GM12878 (cell line): ENCODE results near the gene DTX4. TPM values are rescaled to one million over a fixed set of nuclear protein-coding genes. Genes with fewer than 3 reads are reported as not detected.

Experiments
- ATAC-seq: fragments of 200-7000 bp; cut with Tn5 transposase; 3 replicates; pipeline ENCODE4 v1.9.1; 2020; ENCODE audit warnings: mild to moderate bottlenecking, moderate library complexity
- BruUV-seq: library from RNA; stranded (reverse); fragments of 400-500 nt; replicated peaks from 2 replicates; lab custom pipeline; 2021; lab: Mats Ljungman, UMichigan
- CTCF ChIA-PET: fragments of 300-600 bp; sonication (Branson Sonifier 250); formaldehyde crosslinking; extraction: SDS; loops from one replicate; lab custom pipeline; 2021; ENCODE audit warnings: inconsistent platforms; lab: Yijun Ruan, JAX
- POLR2A ChIA-PET: fragments of 350-600 bp; formaldehyde crosslinking; extraction: SDS; loops from one replicate; lab custom pipeline; 2021; ENCODE audit warnings: inconsistent platforms; lab: Charles Lee
- RAD21 ChIA-PET: fragments of 300-600 bp; sonication (Branson Sonifier 250); formaldehyde crosslinking; loops from one replicate; lab custom pipeline; 2023; ENCODE audit warnings: antibody characterized with exemption; ENCODE audit not compliant: unreplicated experiment; lab: Charles Lee
- SMC1A ChIA-PET: fragments of 300-600 bp; sonication (Branson Sonifier 250); formaldehyde crosslinking; loops from one replicate; lab custom pipeline; 2023; ENCODE audit not compliant: unreplicated experiment, uncharacterized antibody; lab: Charles Lee
- DNase-seq: peaks from one replicate; pipeline ENCODE4 v3.0.0-alpha.2; 2011; ENCODE audit warnings: low read depth, low spot score
- FAIRE-seq: peaks from 3 replicates; lab custom pipeline; 2011; peaks lifted over from hg19 to GRCh38; lab: Jason Lieb, UNC
- H2AFZ ChIP-seq: 2 replicates; pipeline ENCODE4 v1.6.0; 2011; ENCODE audit warnings: low read depth, low read length, control low read depth; ENCODE audit not compliant: control insufficient read depth
- H3K27ac ChIP-seq: 2 replicates; pipeline ENCODE4 v1.5.1; 2011; ENCODE audit warnings: control low read depth; ENCODE audit not compliant: control insufficient read depth, insufficient read depth
- H3K27me3 ChIP-seq, 2 experiments: replicated peaks in 1 of 2; 2 replicates each; pipeline versions ENCODE4 v1.6.0 to v1.6.1; 2011; ENCODE audit warnings: low read length in 1 of 2; ENCODE audit not compliant: control insufficient read depth in 2 of 2, insufficient read depth in 2 of 2
- H3K36me3 ChIP-seq, 2 experiments: 2 replicates each; pipeline ENCODE4 v1.5.1; 2011; ENCODE audit warnings: low read length in 1 of 2; ENCODE audit not compliant: control insufficient read depth in 2 of 2, insufficient read depth in 2 of 2
- H3K4me1 ChIP-seq: 2 replicates; pipeline ENCODE4 v1.6.1; 2011; ENCODE audit warnings: mild to moderate bottlenecking, low read length, moderate library complexity, mixed read lengths; ENCODE audit not compliant: control insufficient read depth, insufficient read depth
- H3K4me2 ChIP-seq: 2 replicates; pipeline ENCODE4 v1.6.0; 2011; ENCODE audit warnings: control low read depth; ENCODE audit not compliant: control insufficient read depth, insufficient read depth
- H3K4me3 ChIP-seq: fragments of 200-600 bp; sonication (generic); 2 replicates; pipeline ENCODE4 v1.5.1; 2016
- H3K79me2 ChIP-seq: 2 replicates; pipeline ENCODE4 v1.6.0; 2011; ENCODE audit warnings: low read length; ENCODE audit not compliant: control insufficient read depth, insufficient read depth
- H3K9ac ChIP-seq: 2 replicates; pipeline ENCODE4 v1.8.0; 2011; ENCODE audit warnings: low read length, control low read depth, mixed read lengths; ENCODE audit not compliant: control insufficient read depth, insufficient read depth
- H3K9me3 ChIP-seq: replicated peaks from 3 replicates; pipeline ENCODE4 v1.5.1; 2011; ENCODE audit warnings: mild to moderate bottlenecking, low read length; ENCODE audit not compliant: control insufficient read depth, insufficient read depth
- H4K20me1 ChIP-seq: 2 replicates; pipeline ENCODE4 v1.6.0; 2011; ENCODE audit not compliant: control insufficient read depth, insufficient read depth
- ASH2L ChIP-seq: fragments of 300-600, 200-600 bp; sonication (generic); IDR thresholded peaks from 2 replicates; pipeline ENCODE4 v1.6.1; 2017; ENCODE audit warnings: low read depth, mild to moderate bottlenecking, borderline replicate concordance
- BMI1 ChIP-seq: fragments of 450-650 bp; IDR thresholded peaks from 2 replicates; pipeline ENCODE4 v1.6.1; 2016; ENCODE audit warnings: mild to moderate bottlenecking, moderate library complexity, borderline replicate concordance
- CTCF ChIP-seq, 3 experiments: IDR thresholded peaks in 2 of 3; conservative IDR thresholded peaks in 1 of 3; 2 replicates each; pipeline ENCODE4 v1.5.1; 2011; ENCODE audit warnings: low read depth in 3 of 3, low read length in 3 of 3, mild to moderate bottlenecking in 3 of 3, control low read depth in 2 of 3, moderate library complexity in 2 of 3, inconsistent platforms in 1 of 3, mixed read lengths in 1 of 3; ENCODE audit not compliant: control insufficient read depth in 2 of 3, insufficient read depth in 1 of 3; ENCODE audit errors: extremely low read depth in 1 of 3
- RAD51 ChIP-seq: fragments of 450-650 bp; IDR thresholded peaks from 2 replicates; pipeline ENCODE4 v1.6.1; 2016; ENCODE audit warnings: moderate library complexity, mild to moderate bottlenecking, inconsistent platforms
- ZNF384 ChIP-seq: IDR thresholded peaks from 2 replicates; pipeline ENCODE4 v1.6.1; 2012; ENCODE audit warnings: low read depth, mild to moderate bottlenecking, low read length, improper control_type of control experiment, borderline replicate concordance
- WGBS: methylation state at CpG from one replicate; pipeline ENCODE4 v1.1.6; 2016; ENCODE audit warnings: low lambda C conversion rate; ENCODE audit not compliant: insufficient replicate concordance, insufficient coverage; ENCODE audit errors: missing lambda C conversion rate; 5-methylcytosine and 5-hydroxymethylcytosine counted together
- in situ Hi-C: fragments of 300-500 bp; cut with MboI; formaldehyde crosslinking; loops from 9 replicates; pipeline ENCODE4 v1.14.3; 2018; ENCODE audit warnings: mixed read lengths
- intact Hi-C: fragments of 100-400 bp; cut with micrococcal nuclease; formaldehyde crosslinking; loops from one replicate; pipeline ENCODE4 v1.14.2; 2022; ENCODE audit not compliant: unreplicated experiment
- polyA plus RNA-seq, 11 experiments: library from polyadenylated mRNA; depleted of rRNA in 4 of 11; unstranded in 6 of 11; stranded (reverse) in 5 of 11; fragments of >200 nt; fragmentation: Nextera tagmentation in 4 of 11; fragmentation: Illumina TruSeq in 1 of 11; extraction: Ambion mirVana in 4 of 11; extraction: Trizol in 1 of 11; gene quantifications; 1 replicate in 1 of 11; 2 replicates in 10 of 11; pipeline versions ENCODE4 v1.2.1 to v1.2.3, GENCODE V29; 2011 to 2016; ENCODE audit warnings: inconsistent platforms in 2 of 11, missing spikeins in 2 of 11, low read depth in 1 of 11
- total RNA-seq, 4 experiments: library from RNA; depleted of rRNA in 3 of 4; stranded (reverse); fragments of >200 nt in 3 of 4; fragmentation: Illumina TruSeq in 1 of 4; extraction: Trizol in 1 of 4; gene quantifications; 2 replicates each; pipeline versions ENCODE4 v1.2.1 to v1.2.3, GENCODE V29; 2013 to 2021
- TF ChIP-seq, protein P1 (sequence below): fragments of 450-650 bp; IDR thresholded peaks from 2 replicates; pipeline ENCODE4 v1.6.1; 2017; ENCODE audit warnings: mild to moderate bottlenecking
- TF ChIP-seq, protein P2 (sequence below): fragments of 450-650 bp; formaldehyde crosslinking; IDR thresholded peaks from 2 replicates; pipeline ENCODE4 v1.4.0; 2020; ENCODE audit warnings: mild to moderate bottlenecking, moderate library complexity

The DTX4 gene
- total and polyA plus RNA-seq, 10 of the 15 experiments (the other 5 are each of a cell fraction or from before 2014, with no cell fraction given), result 3.8 to 25.8 (median 10.5) TPM

GRCh38 chr11:59207988-59208451 lies 36.1 kb downstream of the DTX4 start (continued):
- TF ChIP-seq, protein P1, sequence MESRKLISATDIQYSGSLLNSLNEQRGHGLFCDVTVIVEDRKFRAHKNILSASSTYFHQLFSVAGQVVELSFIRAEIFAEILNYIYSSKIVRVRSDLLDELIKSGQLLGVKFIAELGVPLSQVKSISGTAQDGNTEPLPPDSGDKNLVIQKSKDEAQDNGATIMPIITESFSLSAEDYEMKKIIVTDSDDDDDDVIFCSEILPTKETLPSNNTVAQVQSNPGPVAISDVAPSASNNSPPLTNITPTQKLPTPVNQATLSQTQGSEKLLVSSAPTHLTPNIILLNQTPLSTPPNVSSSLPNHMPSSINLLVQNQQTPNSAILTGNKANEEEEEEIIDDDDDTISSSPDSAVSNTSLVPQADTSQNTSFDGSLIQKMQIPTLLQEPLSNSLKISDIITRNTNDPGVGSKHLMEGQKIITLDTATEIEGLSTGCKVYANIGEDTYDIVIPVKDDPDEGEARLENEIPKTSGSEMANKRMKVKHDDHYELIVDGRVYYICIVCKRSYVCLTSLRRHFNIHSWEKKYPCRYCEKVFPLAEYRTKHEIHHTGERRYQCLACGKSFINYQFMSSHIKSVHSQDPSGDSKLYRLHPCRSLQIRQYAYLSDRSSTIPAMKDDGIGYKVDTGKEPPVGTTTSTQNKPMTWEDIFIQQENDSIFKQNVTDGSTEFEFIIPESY, result no peak
- TF ChIP-seq, protein P2, sequence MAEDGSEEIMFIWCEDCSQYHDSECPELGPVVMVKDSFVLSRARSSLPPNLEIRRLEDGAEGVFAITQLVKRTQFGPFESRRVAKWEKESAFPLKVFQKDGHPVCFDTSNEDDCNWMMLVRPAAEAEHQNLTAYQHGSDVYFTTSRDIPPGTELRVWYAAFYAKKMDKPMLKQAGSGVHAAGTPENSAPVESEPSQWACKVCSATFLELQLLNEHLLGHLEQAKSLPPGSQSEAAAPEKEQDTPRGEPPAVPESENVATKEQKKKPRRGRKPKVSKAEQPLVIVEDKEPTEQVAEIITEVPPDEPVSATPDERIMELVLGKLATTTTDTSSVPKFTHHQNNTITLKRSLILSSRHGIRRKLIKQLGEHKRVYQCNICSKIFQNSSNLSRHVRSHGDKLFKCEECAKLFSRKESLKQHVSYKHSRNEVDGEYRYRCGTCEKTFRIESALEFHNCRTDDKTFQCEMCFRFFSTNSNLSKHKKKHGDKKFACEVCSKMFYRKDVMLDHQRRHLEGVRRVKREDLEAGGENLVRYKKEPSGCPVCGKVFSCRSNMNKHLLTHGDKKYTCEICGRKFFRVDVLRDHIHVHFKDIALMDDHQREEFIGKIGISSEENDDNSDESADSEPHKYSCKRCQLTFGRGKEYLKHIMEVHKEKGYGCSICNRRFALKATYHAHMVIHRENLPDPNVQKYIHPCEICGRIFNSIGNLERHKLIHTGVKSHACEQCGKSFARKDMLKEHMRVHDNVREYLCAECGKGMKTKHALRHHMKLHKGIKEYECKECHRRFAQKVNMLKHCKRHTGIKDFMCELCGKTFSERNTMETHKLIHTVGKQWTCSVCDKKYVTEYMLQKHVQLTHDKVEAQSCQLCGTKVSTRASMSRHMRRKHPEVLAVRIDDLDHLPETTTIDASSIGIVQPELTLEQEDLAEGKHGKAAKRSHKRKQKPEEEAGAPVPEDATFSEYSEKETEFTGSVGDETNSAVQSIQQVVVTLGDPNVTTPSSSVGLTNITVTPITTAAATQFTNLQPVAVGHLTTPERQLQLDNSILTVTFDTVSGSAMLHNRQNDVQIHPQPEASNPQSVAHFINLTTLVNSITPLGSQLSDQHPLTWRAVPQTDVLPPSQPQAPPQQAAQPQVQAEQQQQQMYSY (CRISPR knock-in tag), result no peak

DNA sequence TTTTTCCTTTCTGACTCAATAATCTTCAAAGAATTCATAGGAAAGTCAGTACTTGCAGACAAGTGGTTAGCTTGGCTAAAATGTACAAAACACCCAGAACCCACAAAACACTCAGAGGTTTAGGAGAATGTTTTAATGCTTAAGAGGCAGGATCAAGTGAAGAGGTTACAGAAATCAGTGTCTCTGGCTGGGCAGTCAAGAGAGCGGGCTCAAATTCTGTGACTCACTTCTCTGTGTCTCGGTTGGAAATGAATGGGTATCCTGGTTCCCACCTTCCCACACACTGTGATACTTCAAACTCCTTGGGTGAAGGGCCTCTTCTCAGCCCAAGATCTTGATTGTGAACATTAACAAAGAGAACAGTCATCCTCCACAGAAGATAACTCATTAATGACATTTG lies 37.0 kb downstream of the DTX4 start:
- H3K4me1 ChIP-seq, result peaks cover 60% of the 10 kb centered on the region
- H3K79me2 ChIP-seq, result peaks cover 38% of the 10 kb centered on the region
- no peaks in the 10 kb centered on the region for H3K27me3 ChIP-seq
- no peak for DNase-seq
- FAIRE-seq, result no peak
- peak; percentile 20 for ATAC-seq
- peak overlapping the region; percentile 32 for H3K9ac ChIP-seq
- no peak overlapping the region for H2AFZ ChIP-seq
- H3K4me2 ChIP-seq, result peak overlapping the region; percentile 72
- intact Hi-C loops (loop anchor here (1.0 to 5.0 kb wide), 5 partner anchors 10 to 348 kb away; no protein-coding TSS in a partner anchor), in situ Hi-C loops (loop anchor here (5.0 kb wide), 1 partner anchor 37 kb away; the partner anchor contains the start of gene DTX4)
- peaks cover 12 to 20% of the 10 kb centered on the region in 2 experiments; a peak in 3 of 4 replicates for H3K36me3 ChIP-seq
- peak overlapping the region; percentile 38; the same call in 1 of the 2 replicates for H3K4me3 ChIP-seq
- WGBS, result 0% methylated on average over 2 of the region's 2 CpGs
- H3K27ac ChIP-seq, result peak overlapping the region; percentile 76
- SMC1A ChIA-PET, result interaction anchor here (0.7 to 5.2 kb wide), 7 partner anchors 10 to 200 kb away, joined by 3 to 28 read pairs (median 6); partner anchors contain the start of gene DTX4
- RAD21 ChIA-PET, result interaction anchor here (1.1 to 1.5 kb wide), 2 partner anchors 37 to 74 kb away, joined by 3 to 4 read pairs; partner anchors contain the start of gene DTX4
- CTCF ChIA-PET, result interaction anchor here (0.9 to 33.5 kb wide), 9 partner anchors 8 to 64 kb away, joined by 3 to 1180 read pairs (median 13); partner anchors contain the start of gene DTX4
- no TSS peak for BruUV-seq
- no peaks in the 10 kb centered on the region for H3K9me3 ChIP-seq
- TF ChIP-seq ASH2L (no peak), BMI1 (no peak), ZNF384 (no peak), CTCF (IDR thresholded peaks at IDR 0.05 in 2 of 3, conservative IDR thresholded peaks at IDR 0.05 in 1 of 3; ENCODE audit: control insufficient read depth in 2 of 3, extremely low read depth in 1 of 3, insufficient read depth in 1 of 3, low read depth in 3 of 3, low read length in 3 of 3) (no peak), RAD51 (no peak)
- POLR2A ChIA-PET, result interaction anchor here (0.7 to 1.1 kb wide), 3 partner anchors 14 to 65 kb away, joined by 3 to 6 read pairs (median 3); no protein-coding TSS in a partner anchor
- no peaks in the 10 kb centered on the region for H4K20me1 ChIP-seq
